Kidney epithelial cell (primary cell): ENCODE results near the gene SPAG5. TPM values are rescaled to one million over a fixed set of nuclear protein-coding genes. Genes with fewer than 3 reads are reported as not detected.

Source experiments
- DNase-seq: peaks from one replicate; pipeline ENCODE4 v3.0.0-alpha.2; 2010; ENCODE audit warnings: low read depth
- H3K27me3 ChIP-seq: 2 replicates; pipeline ENCODE4 v1.6.0; 2011; ENCODE audit warnings: low read length; ENCODE audit not compliant: control insufficient read depth, insufficient read depth
- H3K36me3 ChIP-seq: 2 replicates; pipeline ENCODE4 v1.5.1; 2011; ENCODE audit warnings: low read length; ENCODE audit not compliant: control insufficient read depth, insufficient read depth
- H3K4me3 ChIP-seq: 2 replicates; pipeline ENCODE4 v1.5.1; 2011; ENCODE audit warnings: low read depth, mild to moderate bottlenecking, control low read depth, low read length
- total RNA-seq: library from RNA; depleted of rRNA; stranded (reverse); fragments of >200 nt; gene quantifications from 2 replicates; pipeline ENCODE4 v1.2.3, GENCODE V29; 2015
- TF ChIP-seq, protein P1 (sequence below): IDR thresholded peaks from 2 replicates; pipeline ENCODE4 v1.5.1; 2011; ENCODE audit warnings: mild to moderate bottlenecking, moderate library complexity, low read length, control low read depth, inconsistent platforms; ENCODE audit not compliant: insufficient read depth, poor library complexity, severe bottlenecking

SPAG5 gene
- total RNA-seq, 1 donor from 2014 or later: 9.7 TPM

DNA sequence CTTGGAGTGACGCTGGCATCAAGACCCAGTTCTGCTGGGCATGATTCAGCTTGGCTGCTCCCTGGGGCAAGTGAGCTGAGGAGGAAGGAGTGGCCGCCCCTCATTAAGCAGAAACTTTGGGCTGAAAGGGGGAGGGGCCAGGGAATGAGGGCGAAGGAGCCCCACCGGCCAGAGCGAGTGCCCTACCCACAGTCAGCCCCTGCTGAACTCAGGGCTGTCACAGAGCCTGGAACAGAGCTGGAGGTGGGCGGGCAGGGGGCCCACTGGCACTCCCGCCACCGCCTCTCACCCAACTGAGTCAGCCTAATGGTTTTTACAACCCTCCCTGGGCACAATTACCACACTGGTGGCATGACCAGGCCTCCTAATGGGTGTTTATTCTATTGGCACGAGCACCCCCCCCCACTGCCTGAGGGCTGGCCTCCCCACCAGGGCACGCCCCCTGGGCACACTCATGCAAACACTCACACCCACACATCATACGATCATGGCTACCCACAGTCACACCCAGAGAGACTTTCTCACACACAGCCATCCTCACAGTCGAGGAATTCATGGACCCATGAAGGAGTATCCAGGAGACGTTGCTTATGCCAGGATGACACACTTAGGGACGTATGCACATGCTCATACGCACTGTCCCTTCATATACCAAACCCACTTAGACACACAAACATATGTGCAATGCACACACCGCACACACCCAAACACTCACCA is 65.6 kb downstream of the SPAG5 start:
- no peak for DNase-seq
- peaks cover 23% of the 10 kb centered on the region for H3K27me3 ChIP-seq
- no peaks in the 10 kb centered on the region for H3K36me3 ChIP-seq
- no peak overlapping the region for H3K4me3 ChIP-seq
- TF ChIP-seq, protein P1, sequence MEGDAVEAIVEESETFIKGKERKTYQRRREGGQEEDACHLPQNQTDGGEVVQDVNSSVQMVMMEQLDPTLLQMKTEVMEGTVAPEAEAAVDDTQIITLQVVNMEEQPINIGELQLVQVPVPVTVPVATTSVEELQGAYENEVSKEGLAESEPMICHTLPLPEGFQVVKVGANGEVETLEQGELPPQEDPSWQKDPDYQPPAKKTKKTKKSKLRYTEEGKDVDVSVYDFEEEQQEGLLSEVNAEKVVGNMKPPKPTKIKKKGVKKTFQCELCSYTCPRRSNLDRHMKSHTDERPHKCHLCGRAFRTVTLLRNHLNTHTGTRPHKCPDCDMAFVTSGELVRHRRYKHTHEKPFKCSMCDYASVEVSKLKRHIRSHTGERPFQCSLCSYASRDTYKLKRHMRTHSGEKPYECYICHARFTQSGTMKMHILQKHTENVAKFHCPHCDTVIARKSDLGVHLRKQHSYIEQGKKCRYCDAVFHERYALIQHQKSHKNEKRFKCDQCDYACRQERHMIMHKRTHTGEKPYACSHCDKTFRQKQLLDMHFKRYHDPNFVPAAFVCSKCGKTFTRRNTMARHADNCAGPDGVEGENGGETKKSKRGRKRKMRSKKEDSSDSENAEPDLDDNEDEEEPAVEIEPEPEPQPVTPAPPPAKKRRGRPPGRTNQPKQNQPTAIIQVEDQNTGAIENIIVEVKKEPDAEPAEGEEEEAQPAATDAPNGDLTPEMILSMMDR: no peak

DNA sequence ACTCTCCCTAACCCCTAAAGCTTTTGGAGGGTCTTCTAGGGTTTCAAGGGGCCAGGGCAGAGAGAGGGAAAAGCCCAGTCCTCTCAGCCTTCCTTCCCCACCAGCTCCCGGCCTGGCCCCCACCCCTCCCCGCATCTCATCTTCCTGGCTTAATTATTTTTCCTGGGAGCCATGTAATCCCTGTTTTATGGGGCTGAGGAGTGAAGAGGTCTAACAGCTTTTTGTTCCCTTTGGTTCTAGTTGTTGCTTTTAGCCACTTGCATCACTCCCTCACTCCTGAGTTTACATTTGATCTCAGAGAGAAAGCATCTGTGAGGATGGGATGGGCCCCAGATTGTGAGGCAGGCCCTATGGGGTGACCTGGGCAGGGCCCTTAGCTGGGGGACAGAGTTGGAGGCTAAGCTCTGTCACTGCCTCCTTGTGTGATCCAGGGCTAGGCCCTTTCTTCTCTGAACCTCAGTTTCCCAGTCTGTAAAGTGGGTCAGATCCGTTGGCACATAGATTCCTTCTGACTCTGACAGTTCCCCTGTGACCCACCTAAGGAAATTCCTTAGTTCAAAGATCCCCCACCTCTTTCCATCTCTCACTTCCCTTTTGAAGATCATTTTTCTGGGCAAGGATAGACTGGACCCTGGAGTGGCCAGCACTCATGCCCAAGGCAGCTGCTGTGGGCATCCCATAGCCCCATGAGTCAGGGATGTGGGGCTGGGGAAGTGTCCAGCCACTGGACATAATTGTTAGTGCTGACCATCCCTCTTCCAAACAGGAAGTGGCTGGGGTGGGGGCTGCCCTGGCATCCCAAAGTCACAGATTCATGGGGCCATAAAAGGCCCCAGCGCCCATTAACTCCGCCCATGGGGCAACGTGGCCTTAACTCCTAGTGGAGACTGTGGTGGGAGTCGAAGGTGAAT is 66.5 kb downstream of the SPAG5 start:
- Histone ChIP-seq H3K27me3 (peaks cover 16% of the 10 kb centered on the region), H3K4me3 (no peak overlapping the region), H3K36me3 (no peaks in the 10 kb centered on the region)
- TF ChIP-seq, protein P1: no peak
- DNase-seq: no peak

DNA sequence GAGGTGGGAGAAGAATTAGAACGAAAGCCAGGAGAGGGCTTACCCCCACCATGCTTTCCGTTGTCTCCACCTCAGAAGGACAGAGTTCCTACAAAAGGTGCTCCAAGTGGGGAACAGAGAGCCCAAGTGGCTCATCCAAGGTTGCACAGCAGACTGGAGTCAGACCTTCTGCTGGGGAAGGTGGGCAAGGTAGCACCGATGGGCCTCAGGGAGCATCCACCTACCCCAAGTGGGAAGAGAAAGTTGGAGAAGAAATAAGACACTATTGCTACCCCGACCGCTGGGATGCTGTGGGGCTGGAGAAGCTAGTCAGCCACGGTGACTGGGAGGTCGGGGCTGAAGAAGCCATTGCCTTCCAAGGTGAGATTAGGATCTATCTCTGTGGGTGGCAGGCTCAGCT is 67.9 kb downstream of the SPAG5 start:
- Histone ChIP-seq H3K4me3 (no peak overlapping the region), H3K36me3 (no peaks in the 10 kb centered on the region), H3K27me3 (peaks cover 14% of the 10 kb centered on the region)
- TF ChIP-seq, protein P1: no peak
- DNase-seq: no peak

- Histone ChIP-seq H3K27me3 (peaks cover 13% of the 10 kb centered on the region), H3K4me3 (no peak overlapping the region), H3K36me3 (no peaks in the 10 kb centered on the region)
- TF ChIP-seq, protein P1: no peak
- DNase-seq: no peak
Observed at GRCh38 chr17:28530250-28530649, 68.6 kb downstream of the SPAG5 start.

DNA sequence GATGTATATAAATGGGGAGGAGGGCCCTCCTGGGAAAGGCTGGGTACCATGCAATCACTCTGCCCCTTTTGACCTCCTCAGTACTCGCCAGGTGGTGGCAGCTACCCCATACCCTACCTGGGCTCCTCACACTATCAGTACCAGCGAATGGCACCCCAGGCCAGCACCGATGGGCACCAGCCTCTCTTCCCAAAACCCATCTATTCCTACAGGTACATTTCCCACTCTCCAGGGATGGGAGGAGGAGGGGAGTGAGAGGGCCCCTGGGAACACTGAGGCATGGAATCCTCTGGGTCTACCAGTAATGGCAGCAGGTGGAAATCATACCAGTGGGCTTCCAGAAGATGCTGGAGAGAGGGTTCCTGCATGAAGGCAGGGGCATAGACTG is 69.8 kb downstream of the SPAG5 start:
- Histone ChIP-seq H3K36me3 (no peaks in the 10 kb centered on the region), H3K27me3 (peaks cover 8% of the 10 kb centered on the region), H3K4me3 (no peak overlapping the region)
- TF ChIP-seq, protein P1: no peak
- DNase-seq: no peak
